ENCODE measurements around the gene CTBP2.

CTBP2 gene

GRCh38 chr10:125102821-125103220, 57.5 kb downstream of the CTBP2 start:
- DNase-seq: no peak

DNA sequence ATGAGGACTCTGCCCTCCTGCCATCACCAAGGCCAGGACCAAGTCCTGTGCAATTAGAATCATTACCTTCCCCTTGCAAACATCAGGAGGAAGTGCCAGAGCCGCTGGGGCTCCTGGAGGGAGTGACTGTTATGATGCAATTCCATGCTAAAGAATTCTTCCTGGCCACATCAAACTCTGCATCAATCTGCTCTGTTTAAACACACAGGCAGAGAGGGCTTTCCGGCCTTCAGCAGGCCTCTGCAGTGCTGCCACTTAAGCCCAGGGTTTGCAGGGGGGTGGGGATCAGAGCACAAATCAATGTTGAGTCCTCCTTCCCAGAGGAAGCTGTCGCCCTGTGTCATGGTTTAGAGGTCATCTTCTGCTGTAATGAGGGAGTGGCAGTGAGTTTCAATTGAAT, 58.1 kb downstream of the CTBP2 start:
- no peak for DNase-seq

GRCh38 chr10:125101581-125101980, 58.8 kb downstream of the CTBP2 start:
- DNase-seq: no peak

- DNase-seq: no peak
These were observed 59.3 kb downstream of the CTBP2 start for GRCh38 chr10:125101049-125101448.

- no peak for DNase-seq
These were observed 62.8 kb downstream of the CTBP2 start for GRCh38 chr10:125097409-125098070.

DNA sequence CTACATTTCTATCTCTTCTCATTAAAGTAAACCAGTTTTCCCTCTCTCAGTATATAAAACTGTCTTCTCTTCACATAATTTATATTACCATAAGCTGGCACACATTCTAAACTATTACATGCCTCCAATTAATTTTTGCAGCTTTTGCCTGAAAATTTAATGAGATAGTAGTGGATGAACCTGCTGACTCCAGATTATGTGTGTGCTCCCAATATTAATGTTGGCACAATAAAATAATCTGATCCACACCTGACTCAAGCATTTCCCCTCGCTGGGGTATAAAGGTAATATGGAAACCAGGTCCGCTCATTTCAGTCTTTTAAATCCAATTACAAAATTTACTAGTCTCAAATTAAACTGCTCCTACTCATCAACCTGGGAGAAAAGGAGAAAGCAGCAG, 63.4 kb downstream of the CTBP2 start:
- DNase-seq: no peak

GRCh38 chr10:125096371-125096770, 64.0 kb downstream of the CTBP2 start:
- DNase-seq: no peak

- DNase-seq: no peak
These were observed 64.6 kb downstream of the CTBP2 start for GRCh38 chr10:125095776-125096175.

DNA sequence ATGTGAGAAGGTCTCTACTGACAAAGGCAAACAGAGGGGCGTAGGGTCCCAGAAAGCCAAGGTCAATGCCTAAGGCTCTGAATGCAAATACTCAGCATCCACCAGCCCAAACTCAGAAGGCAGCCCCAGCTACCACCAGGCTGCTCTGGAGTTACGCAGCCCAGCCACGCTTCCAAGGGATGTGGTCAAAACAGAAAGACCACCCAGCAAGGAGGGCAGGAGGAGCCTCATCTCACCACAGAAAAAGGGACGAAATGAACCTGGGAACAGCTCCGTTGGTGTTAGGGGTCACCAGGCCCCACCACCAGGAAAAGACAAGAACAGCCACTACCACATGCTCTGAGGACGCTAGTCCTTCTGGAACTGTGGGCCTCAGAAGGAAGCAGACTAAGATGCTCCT, 65.1 kb downstream of the CTBP2 start:
- no peak for DNase-seq

- DNase-seq: no peak
These were observed 65.6 kb downstream of the CTBP2 start for GRCh38 chr10:125094806-125095205.

DNA sequence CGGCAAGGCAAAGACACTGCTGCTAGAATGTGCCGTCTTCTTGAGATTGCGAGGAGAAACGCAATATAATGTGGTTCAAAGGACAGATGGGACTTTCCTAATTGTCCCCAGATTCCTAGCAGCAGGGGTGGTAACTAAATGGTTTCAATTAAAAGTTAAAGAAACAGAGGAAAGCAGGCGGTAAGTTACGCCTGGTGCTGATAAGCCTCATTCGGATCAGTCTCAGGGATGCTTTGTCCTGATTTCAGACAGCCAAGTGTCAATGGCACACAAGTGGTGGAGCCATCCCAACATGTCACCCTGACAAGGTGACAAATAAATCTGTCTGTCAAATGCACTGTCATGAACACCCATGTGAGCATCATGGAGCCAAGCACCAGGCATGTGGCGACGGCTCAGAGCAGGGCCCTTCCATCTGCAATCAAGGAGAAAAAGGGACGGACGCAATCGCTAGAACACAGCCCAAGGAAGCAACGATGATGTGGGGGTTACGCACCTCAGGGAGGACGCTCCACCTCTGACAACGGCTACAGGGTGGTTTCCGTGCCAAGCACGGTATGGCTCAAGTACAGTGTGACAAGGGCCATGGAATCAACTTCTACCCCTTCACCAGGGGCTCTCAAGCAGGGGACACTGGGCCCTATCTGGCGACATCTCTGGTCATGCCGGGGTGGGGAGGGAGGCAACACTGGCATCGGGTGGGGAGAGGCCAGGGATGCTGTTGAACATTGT, 66.2 kb downstream of the CTBP2 start:
- no peak for DNase-seq

DNA sequence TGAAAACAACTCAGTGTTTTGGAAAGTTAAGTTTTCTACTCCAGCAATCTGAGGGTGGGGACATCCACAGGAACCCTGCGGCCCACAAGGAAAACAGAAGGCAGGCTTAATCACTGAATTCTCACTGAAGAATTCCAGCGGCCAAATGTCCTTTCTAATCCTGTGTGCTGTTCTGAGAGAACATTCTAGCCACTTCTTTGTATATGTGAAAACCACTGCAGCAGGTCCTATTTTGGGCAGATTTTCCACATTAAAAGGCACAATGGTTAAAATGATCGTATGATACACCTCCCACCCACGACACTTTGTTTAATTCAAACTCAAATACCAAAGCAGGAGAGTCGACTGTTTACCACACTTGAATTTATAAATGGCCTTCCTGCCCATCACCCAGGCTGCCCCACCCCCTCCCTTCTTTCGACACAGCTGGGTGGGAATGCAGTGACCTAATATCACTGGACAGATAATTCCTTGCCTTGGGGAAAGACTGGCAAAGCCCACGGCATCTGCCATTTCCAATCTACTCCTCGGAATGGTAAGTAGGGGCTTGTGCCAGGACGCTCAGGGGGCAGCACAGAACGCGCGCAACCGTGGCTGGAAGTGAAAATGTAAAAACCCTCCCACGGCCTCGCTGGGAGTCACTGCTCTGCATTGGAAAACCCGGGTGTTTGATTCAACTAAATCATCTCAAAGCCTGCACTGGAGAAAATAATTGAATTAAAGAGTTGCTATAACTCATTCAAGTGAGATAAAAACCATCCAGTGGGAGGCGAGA, 67.0 kb downstream of the CTBP2 start:
- no peak for DNase-seq

GRCh38 chr10:125092564-125093031, 67.8 kb downstream of the CTBP2 start:
- no peak for DNase-seq

DNA sequence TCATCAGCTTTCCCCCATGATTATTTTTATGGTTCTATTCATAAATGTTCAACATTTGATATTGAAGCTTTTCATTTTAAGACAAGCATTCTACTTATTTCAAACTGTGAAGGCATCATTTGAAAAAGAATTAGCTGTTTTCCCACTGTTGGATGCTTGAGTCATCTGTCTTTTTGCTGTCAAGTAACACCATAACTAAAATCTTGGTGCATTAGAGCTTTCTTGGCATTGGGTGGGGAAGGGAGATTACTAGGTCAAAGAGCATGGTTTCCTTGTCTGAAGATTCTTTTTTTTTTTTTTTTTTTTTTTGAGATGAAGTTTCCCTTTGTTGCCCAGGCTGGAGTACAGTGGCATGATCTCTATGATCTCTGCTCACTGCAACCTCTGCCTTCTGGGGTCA, 68.5 kb downstream of the CTBP2 start:
- DNase-seq: no peak

DNA sequence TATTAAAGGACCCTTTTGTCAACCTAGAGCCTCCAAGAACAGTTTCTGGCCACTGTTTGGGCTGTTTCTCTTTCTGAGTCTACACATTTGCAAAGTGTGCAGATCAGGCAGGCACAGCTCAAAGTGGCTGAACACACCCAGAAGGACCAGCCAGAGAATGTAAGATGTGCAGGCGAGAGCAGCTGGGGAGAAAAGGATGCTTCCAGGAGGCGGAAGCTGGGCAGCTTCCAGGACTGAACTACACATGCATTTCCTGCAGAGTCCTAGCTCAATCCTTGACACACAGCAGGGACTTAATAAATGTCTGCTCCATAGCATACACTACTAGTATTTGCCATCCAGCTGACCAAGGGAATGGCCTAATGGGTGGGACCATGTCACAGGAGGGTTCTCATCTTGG, 70.9 kb downstream of the CTBP2 start:
- DNase-seq: no peak

DNA sequence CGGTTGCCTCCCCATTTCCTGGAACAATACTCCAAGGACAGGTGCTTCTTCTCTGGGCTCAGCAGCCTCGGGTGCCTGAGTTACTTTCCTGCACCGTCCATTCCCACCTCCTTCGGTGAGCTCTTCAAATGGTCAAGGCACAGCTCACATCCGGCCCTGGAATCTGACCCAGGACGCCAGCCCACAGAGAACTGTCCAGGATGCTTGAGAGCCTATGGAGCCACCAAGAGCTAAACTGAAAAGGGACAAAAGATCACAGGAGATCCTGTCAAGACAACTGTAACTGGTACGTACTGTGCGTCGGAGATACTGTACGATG, 72.5 kb downstream of the CTBP2 start:
- DNase-seq: no peak

DNA sequence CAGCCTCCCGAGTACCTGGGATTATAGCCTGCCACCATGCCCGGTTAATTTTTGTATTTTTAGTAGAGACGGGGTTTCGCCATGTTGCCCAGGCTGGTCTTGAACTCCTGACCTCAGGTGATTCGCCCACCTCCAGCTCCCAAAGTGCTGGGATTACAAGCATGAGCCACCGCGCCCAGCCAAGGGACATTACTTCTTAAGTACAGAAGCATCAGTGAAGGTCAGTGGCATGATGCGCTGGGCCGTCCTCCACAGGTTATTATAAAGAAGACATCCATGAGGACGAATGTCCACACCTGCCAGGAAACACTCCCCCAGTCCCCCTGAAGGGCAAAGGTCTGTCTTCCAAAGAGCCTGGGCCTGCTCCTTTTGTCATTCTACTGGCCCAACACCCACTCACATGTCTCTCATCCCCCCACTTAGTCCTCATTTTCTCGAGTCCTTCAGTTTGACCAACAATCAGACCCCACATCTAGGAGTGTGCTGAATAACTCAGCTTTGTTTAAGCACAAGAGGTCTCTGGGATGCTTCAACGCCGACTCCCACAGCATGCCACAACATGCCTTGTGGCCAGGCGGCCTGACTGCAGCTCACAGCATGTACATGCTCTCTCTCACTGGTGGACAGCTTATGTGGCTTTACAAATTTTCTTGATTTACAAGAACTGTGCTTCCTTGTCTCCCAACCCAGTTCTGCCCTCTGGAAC, 73.0 kb downstream of the CTBP2 start:
- DNase-seq: no peak

DNA sequence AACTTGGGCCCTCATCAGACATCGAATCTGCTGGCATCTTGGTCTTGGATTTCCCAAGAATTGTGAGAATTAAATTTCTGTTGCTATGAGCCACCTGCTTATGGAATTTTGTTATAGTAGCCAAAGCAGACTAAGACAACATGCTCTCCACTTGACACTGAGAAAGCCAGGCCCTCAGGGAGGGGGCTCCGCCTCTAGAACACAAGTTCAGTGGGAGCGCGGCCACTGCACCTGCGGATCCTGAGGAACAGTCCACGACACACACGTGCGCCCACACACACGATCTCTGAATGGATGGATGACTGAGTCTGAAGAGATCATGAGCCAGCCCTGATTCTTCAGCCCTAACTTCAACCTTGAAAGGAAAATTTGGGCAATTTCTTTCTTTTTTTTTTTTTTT, 73.7 kb downstream of the CTBP2 start:
- no peak for DNase-seq

- DNase-seq: no peak
These were observed 74.9 kb downstream of the CTBP2 start for GRCh38 chr10:125085258-125086054.

DNA sequence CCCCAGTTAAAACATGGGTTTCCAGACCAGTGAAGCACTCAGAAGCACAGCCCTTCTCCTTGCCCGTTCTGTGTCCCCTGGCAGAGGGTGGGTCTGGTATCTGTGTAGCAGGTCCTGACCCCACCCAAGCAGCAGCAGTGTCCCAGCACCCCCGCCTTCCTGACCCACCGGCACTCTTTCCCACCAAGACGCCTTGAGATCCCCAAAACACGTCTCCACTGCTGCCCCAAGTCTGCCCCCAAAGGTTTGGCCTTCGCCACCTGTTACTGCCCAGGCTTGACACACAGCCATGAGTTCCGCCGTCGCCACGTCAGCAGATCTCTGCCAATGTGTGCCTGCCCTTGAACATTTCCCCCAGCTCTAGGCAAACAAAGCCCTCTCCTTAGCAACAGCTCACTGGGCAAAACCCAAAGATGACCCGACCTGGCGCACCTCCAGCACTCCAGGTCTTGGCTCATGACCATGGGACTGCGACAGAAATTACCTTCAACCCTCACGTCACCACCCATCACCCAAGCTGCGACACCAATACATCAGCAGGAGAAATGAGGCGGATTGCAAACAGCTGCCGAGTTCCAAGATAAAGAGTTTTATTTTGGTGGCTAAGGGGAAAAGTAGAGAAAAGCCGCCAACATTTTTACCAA, 75.6 kb downstream of the CTBP2 start:
- no peak for DNase-seq

DNA sequence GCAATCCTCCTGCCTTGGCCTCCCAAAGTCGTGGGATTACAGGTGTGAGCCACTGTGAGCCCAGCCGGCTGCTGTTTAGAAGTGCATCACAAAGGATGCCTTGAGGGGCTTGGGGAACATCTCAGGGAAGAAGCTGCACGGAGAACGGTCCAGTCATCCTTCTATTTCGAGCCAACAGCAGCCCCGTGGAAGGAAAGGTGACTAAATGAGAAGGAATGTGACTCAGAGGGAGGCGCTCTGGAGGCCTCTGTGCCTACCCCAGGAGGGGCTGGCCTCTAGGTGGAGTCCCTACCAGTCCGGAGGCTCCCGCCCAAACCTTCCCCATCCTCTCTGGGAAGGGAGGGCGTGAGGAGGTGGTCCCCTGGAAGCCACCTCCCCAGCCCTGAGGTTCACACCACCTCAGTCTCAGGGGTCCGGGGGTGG, 76.2 kb downstream of the CTBP2 start:
- DNase-seq: no peak

DNA sequence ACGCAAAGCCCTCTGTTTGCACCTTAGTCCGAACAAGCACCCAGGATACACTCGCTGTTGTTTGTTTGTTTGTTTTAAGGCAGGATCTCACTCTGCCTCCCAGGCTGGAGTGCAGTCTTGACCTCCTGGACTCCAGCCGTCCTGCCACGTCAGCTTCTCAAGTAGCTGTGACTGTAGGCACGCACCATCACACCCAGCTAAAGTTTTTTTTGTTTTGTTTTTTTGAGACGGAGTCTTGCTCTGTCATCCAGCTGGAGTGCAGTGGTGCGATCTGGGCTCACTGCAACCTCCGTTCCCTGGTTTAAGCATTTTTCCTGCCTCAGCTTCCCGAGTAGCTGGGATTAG, 76.8 kb downstream of the CTBP2 start:
- no peak for DNase-seq
